ENCODE data around the gene SLC4A4.

SLC4A4 gene

GRCh38 chr4:71294301-71294700 lies 44.5 kb upstream of the SLC4A4 start:
- intact Hi-C loops (cut with DNase I; ENCODE audit: low total_unique reads) = no loop called here
- H3K36me3 ChIP-seq = no peaks in the 10 kb centered on the region
- H3K9me3 ChIP-seq = no peaks in the 10 kb centered on the region
- H3K4me3 ChIP-seq = no peak overlapping the region
- DNase-seq = no peak
- H3K27me3 ChIP-seq = no peaks in the 10 kb centered on the region
- H3K4me1 ChIP-seq = peaks cover 0 to 22% (median 0%) of the 10 kb centered on the region in 4 donors
- peak overlapping the region in 1 of 2 donors; percentile 27 for H3K27ac ChIP-seq
- no peak for TF ChIP-seq CTCF (IDR thresholded peaks at IDR 0.05)

- intact Hi-C loops (cut with DNase I; ENCODE audit: low total_unique reads) = no loop called here
Observed at GRCh38 chr4:71296945-71297344, 41.9 kb upstream of the SLC4A4 start.

GRCh38 chr4:71300362-71300761 lies 38.5 kb upstream of the SLC4A4 start:
- H3K4me3 ChIP-seq = no peak overlapping the region
- intact Hi-C loops (cut with DNase I; ENCODE audit: low total_unique reads) = no loop called here
- H3K27ac ChIP-seq = no peak overlapping the region
- H3K4me1 ChIP-seq = peaks cover 0 to 7% (median 0%) of the 10 kb centered on the region in 4 donors
- H3K9me3 ChIP-seq = no peaks in the 10 kb centered on the region
- DNase-seq = no peak
- TF ChIP-seq CTCF (IDR thresholded peaks at IDR 0.05) = no peak
- H3K36me3 ChIP-seq = no peaks in the 10 kb centered on the region
- no peaks in the 10 kb centered on the region for H3K27me3 ChIP-seq

More at GRCh38 chr4:71296945-71297344, 41.9 kb upstream of the SLC4A4 start:
- no peak for DNase-seq
- Histone ChIP-seq H3K9me3 (no peaks in the 10 kb centered on the region), H3K4me3 (no peak overlapping the region), H3K4me1 (peaks cover 0 to 22% (median 0%) of the 10 kb centered on the region in 4 donors), H3K27ac (no peak overlapping the region), H3K27me3 (no peaks in the 10 kb centered on the region), H3K36me3 (no peaks in the 10 kb centered on the region)
- TF ChIP-seq CTCF (IDR thresholded peaks at IDR 0.05) = no peak

GRCh38 chr4:71300964-71301363 lies 37.9 kb upstream of the SLC4A4 start:
- no peak for DNase-seq
- intact Hi-C loops (cut with DNase I; ENCODE audit: low total_unique reads) = no loop called here
- H3K36me3 ChIP-seq = no peaks in the 10 kb centered on the region
- peaks cover 0 to 7% (median 0%) of the 10 kb centered on the region in 4 donors for H3K4me1 ChIP-seq
- H3K4me3 ChIP-seq = no peak overlapping the region
- H3K27me3 ChIP-seq = no peaks in the 10 kb centered on the region
- no peak overlapping the region for H3K27ac ChIP-seq
- no peak for TF ChIP-seq CTCF (IDR thresholded peaks at IDR 0.05)
- H3K9me3 ChIP-seq = no peaks in the 10 kb centered on the region

- Histone ChIP-seq H3K9me3 (no peaks in the 10 kb centered on the region), H3K27me3 (no peaks in the 10 kb centered on the region), H3K36me3 (no peaks in the 10 kb centered on the region), H3K4me3 (no peak overlapping the region), H3K27ac (no peak overlapping the region), H3K4me1 (no peaks in the 10 kb centered on the region)
- intact Hi-C loops (cut with DNase I; ENCODE audit: low total_unique reads) = no loop called here
- TF ChIP-seq CTCF (IDR thresholded peaks at IDR 0.05) = no peak
- DNase-seq = no peak
Observed at GRCh38 chr4:71303287-71303686, 35.5 kb upstream of the SLC4A4 start.

GRCh38 chr4:71303850-71304249 lies 35.0 kb upstream of the SLC4A4 start:
- no peak overlapping the region for H3K27ac ChIP-seq
- no peaks in the 10 kb centered on the region for H3K36me3 ChIP-seq
- H3K27me3 ChIP-seq = no peaks in the 10 kb centered on the region
- TF ChIP-seq CTCF (IDR thresholded peaks at IDR 0.05) = no peak
- H3K4me1 ChIP-seq = no peaks in the 10 kb centered on the region
- no peak overlapping the region for H3K4me3 ChIP-seq
- intact Hi-C loops (cut with DNase I; ENCODE audit: low total_unique reads) = no loop called here
- DNase-seq = no peak
- H3K9me3 ChIP-seq = no peaks in the 10 kb centered on the region

Data from tibial artery (tissue), 4 donors.